WTC11 (cell line): ENCODE data around the gene MAGEA6.

Experiments used
- CTCF ChIP-seq: fragments of 200-600 bp; IDR thresholded peaks from 2 replicates; pipeline ENCODE4 v1.8.0; 2022; ENCODE audit warnings: antibody characterized with exemption
- ZNF232 ChIP-seq: sonication (generic); formaldehyde crosslinking; IDR thresholded peaks from 2 replicates; pipeline ENCODE4 v1.8.0; 2022; ENCODE audit warnings: mild to moderate bottlenecking, missing genetic modification reagents

- TF ChIP-seq CTCF (no peak), ZNF232 (CRISPR knock-in tag) (no peak)
Measured at GRCh38 chrX:152818356-152818755, 48.9 kb upstream of the MAGEA6 start.
